Measurements from ENCODE around the gene HECTD4. TPM values are rescaled to one million over a fixed set of nuclear protein-coding genes. Genes with fewer than 3 reads are reported as not detected.

HECTD4 gene
- total RNA-seq, 1 experiment from 2014 or later, result 51.3 TPM

- no peaks in the 10 kb centered on the region for H3K9me3 ChIP-seq (ENCODE audit: control insufficient read depth, insufficient read depth, low read depth, low read length)
- ATAC-seq, result peak; percentile 100
- H3K27me3 ChIP-seq (ENCODE audit: control insufficient read depth, insufficient read depth, low read length), result no peaks in the 10 kb centered on the region
- peak; percentile 67 for DNase-seq (ENCODE audit: low read depth, low spot score)
- peak within 1 kb of the TSS; percentile 78 to 85 for H3K4me3 ChIP-seq (ENCODE audit: low read depth in 2 of 2, low read length in 2 of 2)
- H3K27ac ChIP-seq (ENCODE audit: low read length), result peak within 1 kb of the TSS; percentile 81
- in situ Hi-C loops (cut with HindIII; ENCODE audit: low pct_unique_long_range_greater_than_20kb, low sequenced_read_pairs), result no loop called here
- ChIA-PET CTCF (no interaction called here), POLR2A (no interaction called here)
- intact Hi-C loops (cut with micrococcal nuclease; ENCODE audit: unreplicated experiment), result no loop called here
- H3K36me3 ChIP-seq (ENCODE audit: control insufficient read depth, insufficient read depth, low read length), result no peaks in the 10 kb centered on the region
- BruUV-seq (replicated peaks), result TSS peak; percentile 83
- peaks cover 32% of the 10 kb centered on the region for H3K4me1 ChIP-seq (ENCODE audit: control insufficient read depth, insufficient read depth, low read length)
- TF ChIP-seq POLR2AphosphoS5 (IDR thresholded peaks at IDR 0.05; ENCODE audit: low read depth, low read length), result peak; percentile 92
- no peak for TF ChIP-seq REST (IDR thresholded peaks at IDR 0.05; ENCODE audit: insufficient read depth in 1 of 2, low read depth in 2 of 2, low read length in 1 of 2)
- no peak for TF ChIP-seq CTCF (IDR thresholded peaks at IDR 0.05)
- TF ChIP-seq SIN3A (IDR thresholded peaks at IDR 0.05; ENCODE audit: borderline replicate concordance, insufficient read depth, low read depth, low read length), result peak; percentile 81; the same call in 1 of the 2 replicates
These were observed 256.8 kb downstream of the HECTD4 start, which contains the start of gene TRAFD1 for GRCh38 chr12:112125250-112125999. TRAFD1 (plus strand) TSS chr12:112125560; CDS start chr12:112130523, 4,963 bp downstream.

GRCh38 chr12:112124918-112125249 lies 257.3 kb downstream of the HECTD4 start:
- H3K27me3 ChIP-seq (ENCODE audit: control insufficient read depth, insufficient read depth, low read length), result no peaks in the 10 kb centered on the region
- H3K27ac ChIP-seq (ENCODE audit: low read length), result no peak overlapping the region
- BruUV-seq (replicated peaks), result no TSS peak
- in situ Hi-C loops (cut with HindIII; ENCODE audit: low pct_unique_long_range_greater_than_20kb, low sequenced_read_pairs), result no loop called here
- ATAC-seq (peak; percentile 9), DNase-seq (ENCODE audit: low read depth, low spot score) (no peak)
- TF ChIP-seq POLR2AphosphoS5 (IDR thresholded peaks at IDR 0.05; ENCODE audit: low read depth, low read length), result no peak
- H3K4me1 ChIP-seq (ENCODE audit: control insufficient read depth, insufficient read depth, low read length), result peaks cover 27% of the 10 kb centered on the region
- no peaks in the 10 kb centered on the region for H3K9me3 ChIP-seq (ENCODE audit: control insufficient read depth, insufficient read depth, low read depth, low read length)
- CTCF ChIA-PET, result no interaction called here
- H3K36me3 ChIP-seq (ENCODE audit: control insufficient read depth, insufficient read depth, low read length), result no peaks in the 10 kb centered on the region
- intact Hi-C loops (cut with micrococcal nuclease; ENCODE audit: unreplicated experiment), result no loop called here
- H3K4me3 ChIP-seq (ENCODE audit: low read depth in 2 of 2, low read length in 2 of 2), result peak overlapping the region; percentile 78 to 85; a peak in 3 of 4 replicates
- POLR2A ChIA-PET, result no interaction called here

All from Panc1 (cell line).